Lung (tissue), 12 donors: ENCODE results near the gene FCER1G. TPM values are rescaled to one million over a fixed set of nuclear protein-coding genes. Genes with fewer than 3 reads are reported as not detected.
A peak's percentile ranks its signal among the peaks of the same experiment; 100 is the strongest.

Experiments
- ATAC-seq: fragments of 200-7000 bp; cut with Tn5 transposase; one replicate; pipeline ENCODE4 v1.9.1; 2020; ENCODE audit warnings: moderate number of reproducible peaks; ENCODE audit not compliant: insufficient read depth, low FRiP score
- DNase-seq, 3 donors: peaks; one replicate each; pipeline ENCODE4 v3.0.0-alpha.2; 2013 to 2017
- H3K27ac ChIP-seq, 2 donors: one replicate each; pipeline ENCODE4 v1.5.1; 2013; ENCODE audit warnings: mild to moderate bottlenecking in 2 of 2, moderate library complexity in 2 of 2, control low read depth in 1 of 2, inconsistent platforms in 1 of 2, low read depth in 1 of 2, low read length in 1 of 2
- H3K27me3 ChIP-seq, 3 donors: one replicate each; pipeline ENCODE4 v1.5.1; 2013; ENCODE audit warnings: low read length in 2 of 3; ENCODE audit not compliant: control insufficient read depth in 3 of 3, insufficient read depth in 3 of 3
- H3K36me3 ChIP-seq, 4 donors: one replicate each; pipeline ENCODE4 v1.5.1; 2013; ENCODE audit warnings: low read length in 4 of 4, mild to moderate bottlenecking in 1 of 4, moderate library complexity in 1 of 4; ENCODE audit not compliant: control insufficient read depth in 4 of 4, insufficient read depth in 4 of 4
- H3K4me1 ChIP-seq, 5 donors: one replicate each; pipeline ENCODE4 v1.5.1; 2013; ENCODE audit warnings: low read length in 5 of 5, mild to moderate bottlenecking in 2 of 5, moderate library complexity in 1 of 5; ENCODE audit not compliant: control insufficient read depth in 5 of 5, insufficient read depth in 5 of 5
- H3K4me3 ChIP-seq: one replicate; pipeline ENCODE4 v1.5.1; 2013; ENCODE audit warnings: mild to moderate bottlenecking, control low read depth, moderate library complexity
- H3K9ac ChIP-seq, 2 donors: one replicate each; pipeline ENCODE4 v1.5.1; 2013; ENCODE audit warnings: low read length in 2 of 2, control low read depth in 1 of 2; ENCODE audit not compliant: insufficient read depth in 1 of 2
- H3K9me3 ChIP-seq, 4 donors: one replicate each; pipeline ENCODE4 v1.5.1; 2013; ENCODE audit warnings: low read length in 3 of 4, mild to moderate bottlenecking in 1 of 4, moderate library complexity in 1 of 4; ENCODE audit not compliant: control insufficient read depth in 4 of 4, insufficient read depth in 3 of 4
- WGBS, 2 donors: extraction: QIAGEN DNeasy Blood & Tissue Kit; methylation state at CpG; one replicate each; pipeline ENCODE4 v1.1.7; 2013; 5-methylcytosine and 5-hydroxymethylcytosine counted together
- polyA plus RNA-seq, 2 donors: library from polyadenylated mRNA; stranded (reverse); fragments of 200-250 nt; gene quantifications; one replicate each; pipeline ENCODE4 v1.2.1, GENCODE V29; 2013
- total RNA-seq, 2 donors: library from RNA; depleted of rRNA in 1 of 2; stranded (reverse); fragments of >200 nt in 1 of 2; gene quantifications; one replicate each; pipeline ENCODE4 v1.2.1, GENCODE V29; 2014 to 2021
- TF ChIP-seq, protein P1 (sequence below): IDR thresholded peaks from 2 replicates; pipeline ENCODE4 v1.5.1; 2012; ENCODE audit warnings: mild to moderate bottlenecking; ENCODE audit errors: control extremely low read depth, extremely low read depth
- donor health status: control.
- donor health status: control.
- donor health status: Bipolar disorder and iron deficiency.
- donor health status: healthy.
- donor health status: DM: yes; HTN: yes; CAD: no.

The FCER1G gene
- total and polyA plus RNA-seq, 4 donors = 41.6 to 1,998 (median 222) TPM

GRCh38 chr1:161175771-161176453, 39.2 kb upstream of the FCER1G start:
- DNase-seq (no peak), ATAC-seq (no peak)
- TF ChIP-seq, protein P1, sequence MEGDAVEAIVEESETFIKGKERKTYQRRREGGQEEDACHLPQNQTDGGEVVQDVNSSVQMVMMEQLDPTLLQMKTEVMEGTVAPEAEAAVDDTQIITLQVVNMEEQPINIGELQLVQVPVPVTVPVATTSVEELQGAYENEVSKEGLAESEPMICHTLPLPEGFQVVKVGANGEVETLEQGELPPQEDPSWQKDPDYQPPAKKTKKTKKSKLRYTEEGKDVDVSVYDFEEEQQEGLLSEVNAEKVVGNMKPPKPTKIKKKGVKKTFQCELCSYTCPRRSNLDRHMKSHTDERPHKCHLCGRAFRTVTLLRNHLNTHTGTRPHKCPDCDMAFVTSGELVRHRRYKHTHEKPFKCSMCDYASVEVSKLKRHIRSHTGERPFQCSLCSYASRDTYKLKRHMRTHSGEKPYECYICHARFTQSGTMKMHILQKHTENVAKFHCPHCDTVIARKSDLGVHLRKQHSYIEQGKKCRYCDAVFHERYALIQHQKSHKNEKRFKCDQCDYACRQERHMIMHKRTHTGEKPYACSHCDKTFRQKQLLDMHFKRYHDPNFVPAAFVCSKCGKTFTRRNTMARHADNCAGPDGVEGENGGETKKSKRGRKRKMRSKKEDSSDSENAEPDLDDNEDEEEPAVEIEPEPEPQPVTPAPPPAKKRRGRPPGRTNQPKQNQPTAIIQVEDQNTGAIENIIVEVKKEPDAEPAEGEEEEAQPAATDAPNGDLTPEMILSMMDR = no peak
- Histone ChIP-seq H3K27me3 (no peaks in the 10 kb centered on the region), H3K36me3 (peaks cover 7 to 47% (median 28%) of the 10 kb centered on the region in 4 donors), H3K9ac (no peak overlapping the region), H3K4me1 (peaks cover 0 to 21% (median 7%) of the 10 kb centered on the region in 5 donors), H3K9me3 (no peaks in the 10 kb centered on the region), H3K27ac (no peak overlapping the region), H3K4me3 (no peak overlapping the region)
- 91 to 93% methylated on average over 10 of the region's 10 CpGs for WGBS, 2 donors

GRCh38 chr1:161176468-161177111, 38.5 kb upstream of the FCER1G start:
- no peaks in the 10 kb centered on the region for H3K27me3 ChIP-seq
- ATAC-seq = peak; percentile 12
- H3K9me3 ChIP-seq = no peaks in the 10 kb centered on the region
- peak overlapping the region; percentile 82 for H3K4me3 ChIP-seq
- WGBS, 2 donors = 19 to 26% methylated on average over 16 to 17 of the region's 17 CpGs
- TF ChIP-seq, protein P1 = no peak
- H3K9ac ChIP-seq = peak overlapping the region; percentile 79 to 93
- peaks cover 0 to 21% (median 7%) of the 10 kb centered on the region in 5 donors for H3K4me1 ChIP-seq
- peak overlapping the region; percentile 93 to 97 for H3K27ac ChIP-seq
- peaks cover 7 to 44% (median 23%) of the 10 kb centered on the region in 4 donors for H3K36me3 ChIP-seq
- DNase-seq = no peak

DNA sequence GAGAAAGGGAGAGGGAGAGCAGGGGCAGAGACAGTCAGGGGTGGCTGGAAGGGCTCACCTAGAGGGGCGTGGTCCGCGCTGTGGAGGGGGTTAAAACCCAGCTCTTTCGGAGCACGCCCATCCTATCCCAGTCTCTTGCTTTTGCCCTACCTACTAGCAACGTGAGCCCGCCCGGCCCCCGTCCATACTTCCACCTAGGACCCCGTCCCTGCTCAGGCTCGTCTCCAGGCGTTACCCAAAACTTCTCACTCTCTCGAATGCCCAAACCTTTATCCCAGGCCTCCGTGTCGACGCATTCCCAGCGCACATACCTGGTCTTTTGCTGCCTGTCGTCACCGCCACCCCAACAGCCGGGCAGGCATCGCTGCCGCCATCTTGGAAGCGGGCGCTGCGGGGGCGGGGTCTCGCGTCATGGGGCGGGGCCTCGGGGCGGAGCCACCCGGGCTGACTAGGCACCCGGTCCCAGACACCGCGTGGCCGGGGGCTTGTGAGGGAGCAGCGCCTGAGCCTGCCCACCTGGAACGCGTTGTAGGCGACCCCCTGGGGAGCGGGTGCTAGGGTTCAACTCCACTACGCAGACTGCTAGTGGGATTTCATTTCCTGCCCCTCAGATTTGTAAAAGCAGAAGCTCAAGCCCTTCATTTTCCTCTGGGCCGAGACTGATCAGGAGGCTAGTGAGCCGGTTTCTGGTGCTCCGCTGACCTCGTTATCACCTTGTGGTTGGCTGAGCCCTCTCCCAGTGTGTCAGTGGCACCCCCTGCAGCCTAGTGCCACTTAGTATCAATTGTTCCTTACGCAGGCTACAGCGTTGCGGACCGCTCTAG, 37.8 kb upstream of the FCER1G start, which contains the start of gene B4GALT3:
TSS of gene B4GALT3 (minus strand) at position 396 of the 824 bp plus-strand sequence. CDS start 1,447 bp downstream, outside the sequence.
- WGBS, 2 donors = 4 to 6% methylated on average over 47 to 50 of the region's 50 CpGs
- TF ChIP-seq, protein P1 = no peak
- peak within 1 kb of the TSS; percentile 82 for H3K4me3 ChIP-seq

More for the DNA sequence above, 37.8 kb upstream of the FCER1G start, which contains the start of gene B4GALT3:
- Histone ChIP-seq H3K9ac (peak within 1 kb of the TSS; percentile 79 to 93), H3K9me3 (no peaks in the 10 kb centered on the region), H3K36me3 (peaks cover 6 to 37% (median 18%) of the 10 kb centered on the region in 4 donors), H3K27me3 (no peaks in the 10 kb centered on the region), H3K27ac (peak within 1 kb of the TSS; percentile 93 to 97), H3K4me1 (peaks cover 0 to 21% (median 7%) of the 10 kb centered on the region in 5 donors)
- ATAC-seq (peak; percentile 96), DNase-seq (peak; percentile 86 to 93 (median 89))
